OCI-LY7 (cell line): ENCODE results near the gene NDUFA12. TPM values are rescaled to one million over a fixed set of nuclear protein-coding genes. Genes with fewer than 3 reads are reported as not detected.

Experiments used
- BruUV-seq: library from RNA; stranded (reverse); fragments of 400-500 nt; replicated peaks from 2 replicates; lab custom pipeline; 2021; lab: Mats Ljungman, UMichigan
- CTCF ChIA-PET: fragments of 300-600 bp; sonication (Branson Sonifier 250); formaldehyde crosslinking; loops from one replicate; lab custom pipeline; 2022; ENCODE audit warnings: antibody characterized with exemption; ENCODE audit not compliant: unreplicated experiment; lab: Charles Lee
- POLR2A ChIA-PET: fragments of 300-600 bp; sonication (Branson Sonifier 250); formaldehyde crosslinking; loops from one replicate; lab custom pipeline; 2022; ENCODE audit warnings: antibody characterized with exemption; lab: Charles Lee
- DNase-seq: peaks from one replicate; pipeline ENCODE4 v3.0.0-alpha.2; 2015; ENCODE audit warnings: low spot score
- H2AFZ ChIP-seq: fragments of 200-600 bp; sonication (generic), shearing (Covaris generic); 2 replicates; pipeline ENCODE4 v1.6.1; 2014; ENCODE audit warnings: mild to moderate bottlenecking, antibody characterized with exemption, low read length, moderate library complexity
- H3K27ac ChIP-seq: fragments of 200-600 bp; sonication (generic); 2 replicates; pipeline ENCODE4 v1.5.1; 2014; ENCODE audit warnings: mixed run types, low read depth, mild to moderate bottlenecking, moderate library complexity, low read length, inconsistent platforms; ENCODE audit not compliant: poor library complexity, severe bottlenecking
- H3K36me3 ChIP-seq: fragments of 200-600 bp; sonication (generic); 2 replicates; pipeline ENCODE4 v1.6.1; 2014; ENCODE audit warnings: mild to moderate bottlenecking, antibody characterized with exemption, low read length, moderate library complexity, mixed read lengths; ENCODE audit not compliant: insufficient read depth
- H3K4me1 ChIP-seq: fragments of 200-600 bp; sonication (generic); 2 replicates; pipeline ENCODE4 v1.5.1; 2014; ENCODE audit warnings: mild to moderate bottlenecking, low read length; ENCODE audit not compliant: insufficient read depth, poor library complexity, severe bottlenecking
- H3K4me2 ChIP-seq: fragments of 200-600 bp; sonication (generic); 2 replicates; pipeline ENCODE4 v1.6.1; 2014; ENCODE audit warnings: mild to moderate bottlenecking, low read length
- H3K4me3 ChIP-seq: fragments of 200-600 bp; sonication (generic); 2 replicates; pipeline ENCODE4 v1.5.1; 2014; ENCODE audit warnings: mild to moderate bottlenecking, low read depth, low read length; ENCODE audit not compliant: poor library complexity, severe bottlenecking
- H3K79me2 ChIP-seq: fragments of 200-600 bp; sonication (generic); 2 replicates; pipeline ENCODE4 v1.6.1; 2016; ENCODE audit warnings: low read depth, mild to moderate bottlenecking, low read length, moderate library complexity, mixed read lengths; ENCODE audit not compliant: insufficient read depth
- H3K9me2 ChIP-seq: fragments of 200-600 bp; sonication (generic); 2 replicates; pipeline ENCODE4 v1.6.1; 2016; ENCODE audit warnings: mild to moderate bottlenecking, low read length, mixed read lengths; ENCODE audit not compliant: insufficient read depth
- H3K9me3 ChIP-seq: fragments of 200-600 bp; sonication (generic); 2 replicates; pipeline ENCODE4 v1.6.1; 2014; ENCODE audit warnings: mild to moderate bottlenecking, mixed run types, low read length, mixed read lengths
- H4K20me1 ChIP-seq: fragments of 200-600 bp; sonication (generic); 2 replicates; pipeline ENCODE4 v1.6.1; 2014; ENCODE audit warnings: mild to moderate bottlenecking, antibody characterized with exemption, low read length, moderate library complexity, mixed read lengths; ENCODE audit not compliant: insufficient read depth
- EZH2phosphoT487 ChIP-seq: fragments of 200-600 bp; sonication (generic); IDR thresholded peaks from 2 replicates; pipeline ENCODE4 v1.6.1; 2018; ENCODE audit warnings: low read depth, borderline replicate concordance, mild to moderate bottlenecking, mixed run types, antibody characterized with exemption, low read length, moderate library complexity, mixed read lengths
- intact Hi-C: fragments of 100-400 bp; cut with micrococcal nuclease; formaldehyde crosslinking; loops from one replicate; pipeline ENCODE4 v1.10.0; 2022; ENCODE audit not compliant: unreplicated experiment
- total RNA-seq, 2 experiments: library from RNA; depleted of rRNA in 1 of 2; stranded (reverse); fragments of >200 nt in 1 of 2; shearing (Covaris generic) in 1 of 2; gene quantifications; 2 replicates each; pipeline ENCODE4 v1.2.3, GENCODE V29; 2014 to 2022
- TF ChIP-seq, protein P1 (sequence below): fragments of 200-600 bp; sonication (generic); conservative IDR thresholded peaks from 2 replicates; pipeline ENCODE4 v1.5.1; 2014; ENCODE audit warnings: mild to moderate bottlenecking, antibody characterized with exemption, low read length, moderate library complexity, mixed read lengths

Gene NDUFA12
- total RNA-seq, 2 experiments from 2014 or later = 127 to 147 TPM

GRCh38 chr12:94969424-94969823, 34.1 kb downstream of the NDUFA12 start:
- H2AFZ ChIP-seq = no peak overlapping the region
- ChIA-PET CTCF (interaction anchor here (0.6 kb wide), 1 partner anchor 12 kb away, joined by 3 read pairs; no protein-coding TSS in a partner anchor), POLR2A (interaction anchor here (0.6 to 3.4 kb wide), 10 partner anchors 8 to 649 kb away, joined by 3 to 13 read pairs (median 4); no protein-coding TSS in a partner anchor)
- H3K4me2 ChIP-seq = peak overlapping the region; percentile 72
- H4K20me1 ChIP-seq = no peaks in the 10 kb centered on the region
- H3K79me2 ChIP-seq = no peaks in the 10 kb centered on the region; the same call in 1 of the 2 replicates
- H3K27ac ChIP-seq = peak overlapping the region; percentile 65
- no peaks in the 10 kb centered on the region for H3K9me2 ChIP-seq
- H3K4me3 ChIP-seq = peak overlapping the region; percentile 25
- H3K9me3 ChIP-seq = no peaks in the 10 kb centered on the region
- BruUV-seq = no TSS peak
- TF ChIP-seq, protein P1, sequence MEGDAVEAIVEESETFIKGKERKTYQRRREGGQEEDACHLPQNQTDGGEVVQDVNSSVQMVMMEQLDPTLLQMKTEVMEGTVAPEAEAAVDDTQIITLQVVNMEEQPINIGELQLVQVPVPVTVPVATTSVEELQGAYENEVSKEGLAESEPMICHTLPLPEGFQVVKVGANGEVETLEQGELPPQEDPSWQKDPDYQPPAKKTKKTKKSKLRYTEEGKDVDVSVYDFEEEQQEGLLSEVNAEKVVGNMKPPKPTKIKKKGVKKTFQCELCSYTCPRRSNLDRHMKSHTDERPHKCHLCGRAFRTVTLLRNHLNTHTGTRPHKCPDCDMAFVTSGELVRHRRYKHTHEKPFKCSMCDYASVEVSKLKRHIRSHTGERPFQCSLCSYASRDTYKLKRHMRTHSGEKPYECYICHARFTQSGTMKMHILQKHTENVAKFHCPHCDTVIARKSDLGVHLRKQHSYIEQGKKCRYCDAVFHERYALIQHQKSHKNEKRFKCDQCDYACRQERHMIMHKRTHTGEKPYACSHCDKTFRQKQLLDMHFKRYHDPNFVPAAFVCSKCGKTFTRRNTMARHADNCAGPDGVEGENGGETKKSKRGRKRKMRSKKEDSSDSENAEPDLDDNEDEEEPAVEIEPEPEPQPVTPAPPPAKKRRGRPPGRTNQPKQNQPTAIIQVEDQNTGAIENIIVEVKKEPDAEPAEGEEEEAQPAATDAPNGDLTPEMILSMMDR = no peak
- TF ChIP-seq EZH2phosphoT487 = no peak
- peaks cover 22% of the 10 kb centered on the region for H3K36me3 ChIP-seq
- H3K4me1 ChIP-seq = peaks cover 64% of the 10 kb centered on the region
- DNase-seq = peak; percentile 66
- intact Hi-C loops = no loop called here

- no peak for TF ChIP-seq EZH2phosphoT487
- TF ChIP-seq, protein P1 = no peak
- Histone ChIP-seq H3K36me3 (peaks cover 14% of the 10 kb centered on the region), H3K9me2 (no peaks in the 10 kb centered on the region), H3K4me3 (no peak overlapping the region), H3K4me1 (peaks cover 41% of the 10 kb centered on the region), H3K79me2 (no peaks in the 10 kb centered on the region), H2AFZ (no peak overlapping the region), H3K4me2 (no peak overlapping the region), H3K27ac (no peak overlapping the region), H4K20me1 (no peaks in the 10 kb centered on the region), H3K9me3 (no peaks in the 10 kb centered on the region)
- no peak for DNase-seq
- intact Hi-C loops = no loop called here
- CTCF ChIA-PET = no interaction called here
- no TSS peak for BruUV-seq
- POLR2A ChIA-PET = no interaction called here
Measured at GRCh38 chr12:94965982-94966630, 37.4 kb downstream of the NDUFA12 start.

- Histone ChIP-seq H3K4me3 (no peak overlapping the region), H3K9me3 (no peaks in the 10 kb centered on the region), H2AFZ (no peak overlapping the region), H3K79me2 (no peaks in the 10 kb centered on the region), H4K20me1 (no peaks in the 10 kb centered on the region), H3K4me1 (peaks cover 17% of the 10 kb centered on the region), H3K36me3 (no peaks in the 10 kb centered on the region), H3K9me2 (no peaks in the 10 kb centered on the region), H3K27ac (no peak overlapping the region), H3K4me2 (no peak overlapping the region)
- CTCF ChIA-PET = no interaction called here
- no peak for DNase-seq
- intact Hi-C loops = no loop called here
- POLR2A ChIA-PET = interaction anchor here (1.2 to 1.3 kb wide), 3 partner anchors 9 to 26 kb away, joined by 3 to 13 read pairs (median 5); no protein-coding TSS in a partner anchor
- BruUV-seq = no TSS peak
- TF ChIP-seq EZH2phosphoT487 = no peak
- TF ChIP-seq, protein P1 = no peak
Measured at GRCh38 chr12:94963649-94964048, 39.8 kb downstream of the NDUFA12 start.
